NCI-H128 (cell line): ENCODE data around the gene DPEP2.
A peak's percentile ranks its signal among the peaks of the same experiment; 100 is the strongest.
"Not testable (repeated sequence)": the region's sequence is repeated elsewhere in the genome, so short reads cannot be mapped to it uniquely, and the experiment has no call there.

ENCODE experiments used
- DNase-seq: peaks from one replicate; lab custom pipeline; 2025; ENCODE audit not compliant: unreplicated experiment; lab: John Stamatoyannopoulos, UW

Gene DPEP2

DNA sequence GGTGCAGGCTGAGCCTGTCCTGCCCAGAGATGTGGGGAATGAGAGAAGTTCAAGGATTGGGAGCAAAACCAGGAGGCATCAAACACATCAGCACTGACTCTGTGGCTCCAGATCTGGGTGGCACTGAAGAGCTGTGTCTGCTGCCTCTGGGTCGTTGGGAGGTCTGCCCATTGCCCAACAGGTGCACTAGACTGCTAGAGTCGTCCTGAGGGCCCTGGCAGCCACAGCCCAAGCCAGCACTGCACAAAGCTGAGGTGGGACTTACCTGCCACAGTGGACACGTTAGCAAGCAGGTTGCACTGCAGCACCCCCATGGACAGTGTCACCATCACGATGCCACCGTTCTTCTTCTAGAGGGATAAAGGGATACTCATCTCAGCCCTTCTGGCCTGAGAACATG is 22.3 kb downstream of the DPEP2 start:
- no peak for DNase-seq

DNA sequence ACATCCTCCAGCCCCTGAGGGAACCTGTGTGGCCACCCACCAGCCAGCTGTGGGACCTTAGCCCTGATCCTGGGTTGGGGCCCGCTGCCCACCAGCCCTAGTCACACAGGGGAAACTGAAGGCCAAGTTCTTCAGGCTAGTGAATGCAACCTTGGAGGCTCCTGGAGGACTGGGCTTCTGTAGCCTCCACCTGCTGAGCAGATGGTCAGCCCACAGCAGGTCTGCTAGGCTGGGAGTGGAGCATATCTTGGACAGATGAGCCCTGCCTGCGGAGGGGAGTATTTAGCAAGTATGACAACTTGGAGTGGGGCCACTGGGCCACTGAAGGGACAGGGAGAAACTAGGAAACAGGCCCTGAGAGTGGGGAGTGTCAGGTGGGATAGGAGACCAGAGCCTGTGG is 23.1 kb downstream of the DPEP2 start:
- no peak for DNase-seq

GRCh38 chr16:67975321-67976105 is 23.8 kb downstream of the DPEP2 start:
- no peak for DNase-seq

DNA sequence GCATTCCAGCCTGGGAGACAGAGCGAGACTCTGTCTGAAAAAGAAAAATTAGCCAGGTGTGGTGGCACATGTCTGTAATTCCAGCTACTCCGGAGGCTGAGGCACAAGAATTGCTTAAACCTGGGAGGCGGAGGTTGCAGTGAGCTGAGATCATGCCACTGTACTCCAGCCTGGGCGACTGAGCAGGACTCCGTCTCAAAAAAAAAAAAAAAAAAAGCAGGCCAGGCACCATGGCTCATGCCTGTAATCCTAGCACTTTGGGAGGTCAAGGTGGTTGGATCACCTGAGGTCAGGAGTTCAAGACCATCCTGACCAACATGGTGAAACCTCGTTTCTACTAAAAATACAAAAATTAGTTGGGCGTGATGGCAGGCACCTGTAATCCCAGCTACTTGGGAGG is 27.0 kb downstream of the DPEP2 start:
- DNase-seq, result not testable (repeated sequence)

GRCh38 chr16:67971111-67971510 is 28.2 kb downstream of the DPEP2 start:
- no peak for DNase-seq

DNA sequence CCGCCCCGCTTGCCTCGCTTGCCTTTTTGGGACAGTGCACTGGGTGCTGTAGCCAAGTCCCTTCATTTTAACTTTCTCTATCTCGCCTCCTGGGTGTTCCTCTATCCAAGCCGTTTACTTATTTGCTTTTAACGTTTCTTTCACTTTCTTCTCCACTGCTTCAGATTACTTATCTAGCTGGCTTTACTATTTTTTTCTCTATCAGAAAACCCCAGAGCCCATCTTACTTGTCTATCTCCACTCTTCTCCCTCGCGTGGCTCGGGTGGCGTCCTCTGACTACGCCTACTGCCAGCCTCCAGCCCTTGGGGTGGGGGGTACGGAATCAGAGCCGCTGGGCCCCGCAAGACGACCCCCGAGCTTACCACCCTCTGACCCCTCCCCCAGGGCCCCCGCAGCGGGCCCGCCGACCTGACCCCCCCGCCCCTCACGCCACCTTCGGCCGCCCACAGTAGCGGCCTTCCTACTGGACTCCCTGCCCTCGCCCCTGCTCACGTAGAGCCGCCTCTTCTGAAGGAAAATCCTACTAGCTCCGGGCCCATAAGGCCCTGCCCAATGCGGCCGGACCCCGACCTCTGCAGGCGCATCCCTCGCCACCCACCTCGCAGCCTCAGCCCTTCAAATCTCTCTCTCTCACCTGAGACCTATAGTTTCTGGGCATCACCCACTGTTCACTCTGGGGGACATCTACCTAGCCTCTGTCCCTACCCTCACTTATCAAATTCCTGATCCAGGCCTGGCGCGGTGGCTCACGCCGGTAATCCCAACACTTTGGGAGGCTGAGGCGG is 29.8 kb downstream of the DPEP2 start:
- no peak for DNase-seq

GRCh38 chr16:67968400-67969253 is 30.7 kb downstream of the DPEP2 start, which contains the start of gene SLC12A4:
Gene SLC12A4, minus strand, starts transcription at chr16:67968637. Its CDS starts 84 bp downstream, at chr16:67968553.
- no peak for DNase-seq

GRCh38 chr16:67967958-67968399 is 31.3 kb downstream of the DPEP2 start:
- DNase-seq, result no peak

DNA sequence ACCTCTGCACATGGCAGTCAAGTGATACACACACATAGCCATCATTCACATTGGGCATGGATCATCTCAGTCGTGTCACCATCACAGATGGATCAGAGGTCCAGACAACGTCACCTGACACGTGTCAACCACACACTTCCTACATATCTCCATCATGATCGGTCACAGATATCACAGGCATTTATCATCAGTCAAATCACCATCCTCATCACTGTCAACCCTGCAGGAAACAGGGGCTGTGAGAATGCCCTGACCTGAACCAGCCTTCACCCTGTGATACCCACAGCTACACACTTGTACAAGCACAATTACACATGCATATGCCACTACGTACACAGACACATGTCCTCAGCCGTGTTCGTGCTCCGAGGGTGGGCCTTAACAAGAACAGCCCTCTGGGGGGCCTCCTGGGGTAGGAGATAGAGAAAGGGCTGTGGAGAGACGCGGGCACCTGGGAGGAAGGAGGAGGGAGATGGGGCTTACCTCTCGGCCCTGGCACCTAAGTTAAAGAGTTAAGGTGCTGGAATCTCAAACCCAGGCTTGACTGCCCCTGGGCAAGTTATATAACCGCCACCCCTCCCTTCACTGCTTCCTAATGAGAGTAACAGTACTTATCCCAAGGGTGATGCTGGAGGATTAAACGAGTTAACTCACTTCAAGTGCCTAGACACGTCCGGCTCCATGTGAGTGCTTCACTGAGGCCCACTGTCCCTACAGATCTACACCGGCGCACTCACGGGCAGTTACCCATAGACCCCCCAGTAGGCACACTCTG is 31.9 kb downstream of the DPEP2 start:
- DNase-seq, result no peak

GRCh38 chr16:67966549-67967182 is 32.6 kb downstream of the DPEP2 start:
- DNase-seq, result no peak

- DNase-seq, result no peak
Measured at GRCh38 chr16:67965668-67966548, 33.4 kb downstream of the DPEP2 start.

GRCh38 chr16:67964477-67965131 is 34.7 kb downstream of the DPEP2 start:
- no peak for DNase-seq

GRCh38 chr16:67963662-67964321 is 35.5 kb downstream of the DPEP2 start:
- no peak for DNase-seq

DNA sequence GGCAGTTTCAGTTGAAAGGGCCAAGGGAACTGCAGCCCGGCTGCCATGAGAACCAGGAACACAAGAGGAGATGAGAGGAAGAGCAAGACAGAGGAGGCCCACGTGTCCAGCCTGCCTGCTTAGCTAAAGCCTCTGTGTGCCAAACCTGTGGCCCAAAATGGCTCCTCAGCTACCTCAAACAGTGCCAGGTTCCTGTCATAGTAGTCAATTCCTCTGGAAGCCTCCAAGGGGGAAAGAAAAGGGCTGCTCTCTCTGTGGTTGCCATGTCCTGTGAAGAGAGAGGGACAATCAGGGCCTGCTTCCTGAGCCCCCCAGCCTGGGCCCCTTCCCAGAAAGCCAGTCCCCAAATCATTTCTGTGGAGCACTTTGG is 36.0 kb downstream of the DPEP2 start:
- no peak for DNase-seq

GRCh38 chr16:67962135-67962534 is 37.1 kb downstream of the DPEP2 start:
- DNase-seq, result no peak

- DNase-seq, result peak; percentile 69
Measured at GRCh38 chr16:67961551-67961957, 37.7 kb downstream of the DPEP2 start.

DNA sequence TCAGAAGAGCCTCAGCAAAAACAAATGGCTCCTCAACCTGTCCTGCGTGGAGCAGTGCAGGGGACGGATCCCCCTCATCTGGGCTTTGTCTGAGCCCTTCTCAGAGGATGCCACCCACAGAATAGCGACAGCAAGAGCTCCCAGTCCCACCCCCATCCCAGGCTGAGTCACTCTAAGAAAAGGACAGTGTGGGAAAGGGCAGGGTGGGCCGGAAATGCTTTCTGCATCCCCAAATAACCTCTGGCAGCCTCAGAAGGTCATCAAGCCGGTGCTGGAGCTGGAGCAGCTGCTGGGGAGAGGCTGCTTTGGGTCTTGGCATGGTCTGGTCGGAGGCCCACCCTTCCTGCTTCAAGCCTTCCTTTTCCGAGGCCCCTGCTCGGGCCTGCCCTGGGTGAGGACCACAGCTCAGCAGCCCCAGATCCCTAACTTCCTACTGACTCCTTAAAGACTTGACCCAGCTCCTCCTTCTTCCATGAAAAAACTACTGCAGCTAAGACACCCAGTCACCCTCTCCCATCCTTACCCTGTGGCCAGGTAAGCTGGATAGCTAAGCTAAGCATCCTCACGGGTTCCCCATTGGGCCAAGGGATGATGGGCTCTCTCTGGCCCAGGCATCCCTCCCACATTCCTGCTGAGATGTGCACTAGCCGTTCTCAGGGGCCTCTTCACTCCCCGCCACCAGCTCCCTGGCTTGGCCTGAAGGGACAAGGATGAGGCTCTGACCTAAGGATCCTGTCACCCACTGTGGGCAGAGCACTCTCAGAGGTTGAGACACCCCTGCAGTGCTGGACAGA is 39.6 kb downstream of the DPEP2 start:
- no peak for DNase-seq
